Astrocyte (in vitro differentiated cells and primary cell): ENCODE measurements around the gene FSTL4. TPM values are rescaled to one million over a fixed set of nuclear protein-coding genes. Genes with fewer than 3 reads are reported as not detected.

ENCODE experiments used
- DNase-seq: peaks from one replicate; pipeline ENCODE4 v3.0.0-alpha.2; 2010; ENCODE audit warnings: low read depth
- FAIRE-seq: peaks from 2 replicates; lab custom pipeline; 2011; peaks lifted over from hg19 to GRCh38; lab: Jason Lieb, UNC
- H2AFZ ChIP-seq: 2 replicates; pipeline ENCODE4 v1.6.0; 2012; ENCODE audit warnings: low read depth, low read length, inconsistent platforms
- H3K27ac ChIP-seq: 2 replicates; pipeline ENCODE4 v1.5.1; 2011; ENCODE audit warnings: low read depth, low read length, inconsistent platforms
- H3K27me3 ChIP-seq: 2 replicates; pipeline ENCODE4 v1.6.0; 2011; ENCODE audit warnings: low read length, inconsistent platforms; ENCODE audit not compliant: insufficient read depth
- H3K36me3 ChIP-seq: 2 replicates; pipeline ENCODE4 v1.5.1; 2011; ENCODE audit warnings: low read length, inconsistent platforms; ENCODE audit not compliant: insufficient read depth
- H3K4me1 ChIP-seq: 2 replicates; pipeline ENCODE4 v1.5.1; 2011; ENCODE audit warnings: low read length, inconsistent platforms; ENCODE audit not compliant: insufficient read depth
- H3K4me2 ChIP-seq: 2 replicates; pipeline ENCODE4 v1.6.0; 2012; ENCODE audit warnings: low read length, inconsistent platforms
- H3K4me3 ChIP-seq: 2 replicates; pipeline ENCODE4 v1.5.1; 2011; ENCODE audit warnings: low read depth, mild to moderate bottlenecking, low read length, inconsistent platforms; ENCODE audit not compliant: insufficient read depth
- H3K79me2 ChIP-seq: 2 replicates; pipeline ENCODE4 v1.6.0; 2012; ENCODE audit warnings: mild to moderate bottlenecking, low read length, inconsistent platforms; ENCODE audit not compliant: insufficient read depth
- H3K9ac ChIP-seq: 2 replicates; pipeline ENCODE4 v1.6.0; 2012; ENCODE audit warnings: mild to moderate bottlenecking, low read length, inconsistent platforms
- H3K9me3 ChIP-seq: 2 replicates; pipeline ENCODE4 v1.5.1; 2012; ENCODE audit warnings: low read depth, mild to moderate bottlenecking, low read length, inconsistent platforms; ENCODE audit not compliant: insufficient read depth
- H4K20me1 ChIP-seq: 2 replicates; pipeline ENCODE4 v1.6.0; 2012; ENCODE audit warnings: low read length, inconsistent platforms; ENCODE audit not compliant: insufficient read depth
- H3K27ac Mint-ChIP-seq: one replicate; pipeline ENCODE4 v1.8.0; 2021; ENCODE audit warnings: mild to moderate bottlenecking, mixed read lengths; ENCODE audit not compliant: unreplicated experiment
- H3K27me3 Mint-ChIP-seq: one replicate; pipeline ENCODE4 v1.8.0; 2021; ENCODE audit warnings: low read depth, mixed read lengths; ENCODE audit not compliant: unreplicated experiment
- H3K36me3 Mint-ChIP-seq: one replicate; pipeline ENCODE4 v1.8.0; 2021; ENCODE audit warnings: low read depth, mixed read lengths; ENCODE audit not compliant: unreplicated experiment
- H3K4me1 Mint-ChIP-seq: one replicate; pipeline ENCODE4 v1.8.0; 2021; ENCODE audit warnings: low read depth, mixed read lengths; ENCODE audit not compliant: unreplicated experiment
- H3K4me3 Mint-ChIP-seq: one replicate; pipeline ENCODE4 v1.8.0; 2021; ENCODE audit warnings: mild to moderate bottlenecking, moderate library complexity, mixed read lengths; ENCODE audit not compliant: unreplicated experiment
- H3K9me3 Mint-ChIP-seq: one replicate; pipeline ENCODE4 v1.8.0; 2021; ENCODE audit warnings: mild to moderate bottlenecking, mixed read lengths; ENCODE audit not compliant: unreplicated experiment
- CTCF ChIP-seq: IDR thresholded peaks from 2 replicates; pipeline ENCODE4 v1.5.1; 2011; ENCODE audit warnings: low read depth, mild to moderate bottlenecking, inconsistent platforms, low read length, moderate library complexity; ENCODE audit not compliant: insufficient read depth
- EZH2 ChIP-seq: IDR thresholded peaks from 2 replicates; pipeline ENCODE4 v1.6.1; 2012; ENCODE audit warnings: mild to moderate bottlenecking, low read length, inconsistent platforms; ENCODE audit not compliant: insufficient read depth
- total RNA-seq: library from RNA; stranded (reverse); gene quantifications from 2 replicates; pipeline ENCODE4 v1.2.1, GENCODE V29; 2021

FSTL4 gene
- total RNA-seq, 1 donor from 2014 or later, result not detected

DNA sequence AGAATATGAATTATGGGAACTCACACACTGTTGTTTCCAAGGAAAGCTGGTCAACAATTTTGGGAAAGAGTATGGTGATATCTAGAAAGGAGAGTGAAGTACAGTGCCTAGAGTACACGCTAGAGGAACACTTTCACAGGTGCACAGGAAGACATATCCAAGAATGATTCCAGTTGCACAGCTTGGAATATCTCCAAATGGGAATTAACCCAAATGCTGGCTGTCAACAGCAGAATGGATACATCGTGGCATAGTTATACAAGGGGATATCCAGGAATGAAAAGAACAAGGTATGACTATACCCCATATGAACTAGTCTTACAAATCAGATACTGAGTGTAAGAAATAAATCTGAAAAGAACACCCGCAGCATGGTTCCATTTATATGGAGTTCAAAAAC, 231.3 kb downstream of the FSTL4 start:
- Histone ChIP-seq H3K27me3 (peaks cover 2% of the 10 kb centered on the region), H3K4me3 (no peak overlapping the region), H3K4me1 (no peaks in the 10 kb centered on the region), H3K79me2 (no peaks in the 10 kb centered on the region), H3K27ac (no peak overlapping the region), H2AFZ (no peak overlapping the region), H3K9ac (no peak overlapping the region), H3K4me2 (no peak overlapping the region), H3K36me3 (no peaks in the 10 kb centered on the region), H3K9me3 (no peaks in the 10 kb centered on the region), H4K20me1 (no peaks in the 10 kb centered on the region)
- H3K4me1 Mint-ChIP-seq, result no peaks in the 10 kb centered on the region
- DNase-seq (no peak), FAIRE-seq (no peak)
- TF ChIP-seq CTCF, result no peak
- TF ChIP-seq EZH2, result no peak
- no peaks in the 10 kb centered on the region for H3K36me3 Mint-ChIP-seq
- H3K27me3 Mint-ChIP-seq, result peaks cover 34% of the 10 kb centered on the region
- H3K9me3 Mint-ChIP-seq, result peaks cover 16% of the 10 kb centered on the region
- H3K27ac Mint-ChIP-seq, result no peak overlapping the region
- no peak overlapping the region for H3K4me3 Mint-ChIP-seq

- TF ChIP-seq EZH2, result no peak
- TF ChIP-seq CTCF, result no peak
- Mint-ChIP-seq H3K9me3 (peaks cover 16% of the 10 kb centered on the region), H3K4me3 (no peak overlapping the region), H3K27ac (no peak overlapping the region), H3K27me3 (peaks cover 9% of the 10 kb centered on the region), H3K4me1 (no peaks in the 10 kb centered on the region), H3K36me3 (no peaks in the 10 kb centered on the region)
- H3K4me3 ChIP-seq, result no peak overlapping the region
- H3K27ac ChIP-seq, result no peak overlapping the region
- no peak overlapping the region for H3K4me2 ChIP-seq
- no peaks in the 10 kb centered on the region for H3K27me3 ChIP-seq
- no peaks in the 10 kb centered on the region for H3K9me3 ChIP-seq
- no peak overlapping the region for H2AFZ ChIP-seq
- FAIRE-seq (no peak), DNase-seq (no peak)
- H3K9ac ChIP-seq, result no peak overlapping the region
- H3K36me3 ChIP-seq, result no peaks in the 10 kb centered on the region
- H3K4me1 ChIP-seq, result no peaks in the 10 kb centered on the region
- no peaks in the 10 kb centered on the region for H3K79me2 ChIP-seq
- H4K20me1 ChIP-seq, result no peaks in the 10 kb centered on the region
Observed at GRCh38 chr5:133377736-133378135, 234.6 kb downstream of the FSTL4 start.

GRCh38 chr5:133376986-133377385, 235.4 kb downstream of the FSTL4 start:
- H2AFZ ChIP-seq, result no peak overlapping the region
- DNase-seq (no peak), FAIRE-seq (no peak)
- H3K4me3 ChIP-seq, result no peak overlapping the region
- Mint-ChIP-seq H3K9me3 (peaks cover 16% of the 10 kb centered on the region), H3K36me3 (no peaks in the 10 kb centered on the region), H3K4me3 (no peak overlapping the region), H3K27ac (peak overlapping the region; percentile 59), H3K4me1 (no peaks in the 10 kb centered on the region), H3K27me3 (peaks cover 2% of the 10 kb centered on the region)
- H3K9ac ChIP-seq, result no peak overlapping the region
- no peak overlapping the region for H3K27ac ChIP-seq
- no peaks in the 10 kb centered on the region for H4K20me1 ChIP-seq
- H3K79me2 ChIP-seq, result no peaks in the 10 kb centered on the region
- no peaks in the 10 kb centered on the region for H3K36me3 ChIP-seq
- no peaks in the 10 kb centered on the region for H3K4me1 ChIP-seq
- no peaks in the 10 kb centered on the region for H3K27me3 ChIP-seq
- no peak for TF ChIP-seq CTCF
- H3K4me2 ChIP-seq, result no peak overlapping the region
- H3K9me3 ChIP-seq, result no peaks in the 10 kb centered on the region
